DND-41 (cell line): ENCODE results near the gene TNIK.

Experiments
- ATAC-seq: fragments of 200-7000 bp; cut with Tn5 transposase; 3 replicates; pipeline ENCODE4 v1.9.1; 2021; ENCODE audit warnings: low read depth; ENCODE audit not compliant: insufficient read depth
- DNase-seq: peaks from one replicate; pipeline ENCODE4 v3.0.0-alpha.2; 2020
- H2AFZ ChIP-seq: 2 replicates; pipeline ENCODE4 v1.6.0; 2012; ENCODE audit warnings: low read depth, low read length
- H3K27ac ChIP-seq: 2 replicates; pipeline ENCODE4 v1.5.1; 2012; ENCODE audit warnings: low read length, inconsistent platforms
- H3K27me3 ChIP-seq: fragments of 200-600 bp; sonication (generic); 2 replicates; pipeline ENCODE4 v1.6.0; 2012; ENCODE audit warnings: low read length, mild to moderate bottlenecking, inconsistent platforms; ENCODE audit not compliant: insufficient read depth, poor library complexity
- H3K36me3 ChIP-seq: 2 replicates; pipeline ENCODE4 v1.5.1; 2012; ENCODE audit warnings: low read length, inconsistent platforms; ENCODE audit not compliant: insufficient read depth
- H3K4me1 ChIP-seq: 2 replicates; pipeline ENCODE4 v1.5.1; 2012; ENCODE audit warnings: mild to moderate bottlenecking, low read length; ENCODE audit not compliant: insufficient read depth
- H3K4me2 ChIP-seq: 2 replicates; pipeline ENCODE4 v1.6.0; 2012; ENCODE audit warnings: mild to moderate bottlenecking, moderate library complexity, low read length, inconsistent platforms; ENCODE audit not compliant: insufficient read depth
- H3K4me3 ChIP-seq, 2 experiments: fragments of 200-600 bp in 1 of 2; shearing (Covaris generic) in 1 of 2; 2 replicates each; pipeline ENCODE4 v1.5.1; 2012 to 2016; ENCODE audit warnings: inconsistent platforms in 2 of 2, low read length in 2 of 2, mild to moderate bottlenecking in 2 of 2, low read depth in 1 of 2, moderate library complexity in 1 of 2
- H3K79me2 ChIP-seq: 2 replicates; pipeline ENCODE4 v1.6.0; 2012; ENCODE audit warnings: low read length, inconsistent platforms; ENCODE audit not compliant: insufficient read depth
- H3K9ac ChIP-seq: 2 replicates; pipeline ENCODE4 v1.6.0; 2012; ENCODE audit warnings: low read depth, mild to moderate bottlenecking, inconsistent platforms, low read length, moderate library complexity
- H3K9me3 ChIP-seq: 2 replicates; pipeline ENCODE4 v1.5.1; 2012; ENCODE audit warnings: low read length, moderate library complexity, mild to moderate bottlenecking, inconsistent platforms; ENCODE audit not compliant: insufficient read depth, severe bottlenecking
- H4K20me1 ChIP-seq: 2 replicates; pipeline ENCODE4 v1.6.0; 2012; ENCODE audit warnings: low read length; ENCODE audit not compliant: insufficient read depth
- EZH2 ChIP-seq: IDR thresholded peaks from 3 replicates; pipeline ENCODE4 v1.6.1; 2012; ENCODE audit warnings: borderline replicate concordance, low read depth, mild to moderate bottlenecking, moderate library complexity, low read length, inconsistent platforms; ENCODE audit not compliant: severe bottlenecking
- TF ChIP-seq, protein P1 (sequence below): IDR thresholded peaks from 2 replicates; pipeline ENCODE4 v1.5.1; 2012; ENCODE audit warnings: borderline replicate concordance, low read length, moderate library complexity, mild to moderate bottlenecking; ENCODE audit not compliant: poor library complexity, severe bottlenecking; ENCODE audit errors: extremely low read depth

TNIK gene

DNA sequence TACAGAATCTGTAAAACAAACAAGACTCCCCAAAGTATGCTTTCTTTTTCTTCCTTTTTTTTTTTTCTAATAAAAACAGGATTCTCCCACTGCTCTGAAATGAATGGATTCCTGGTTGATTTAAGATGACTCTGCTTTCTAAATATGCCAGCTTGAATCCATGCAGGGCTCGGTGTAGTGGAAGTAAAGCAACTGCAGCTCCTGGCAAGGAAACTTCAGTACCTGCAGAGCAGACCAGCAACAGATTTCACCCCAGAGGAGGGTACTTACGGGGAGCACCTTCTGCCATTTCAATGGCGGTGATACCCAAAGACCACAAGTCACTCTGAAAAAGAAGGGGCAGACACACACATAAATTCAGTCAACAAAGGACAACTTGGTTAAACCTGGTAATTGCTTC is 283.1 kb downstream of the TNIK start:
- no peak for TF ChIP-seq EZH2
- TF ChIP-seq, protein P1, sequence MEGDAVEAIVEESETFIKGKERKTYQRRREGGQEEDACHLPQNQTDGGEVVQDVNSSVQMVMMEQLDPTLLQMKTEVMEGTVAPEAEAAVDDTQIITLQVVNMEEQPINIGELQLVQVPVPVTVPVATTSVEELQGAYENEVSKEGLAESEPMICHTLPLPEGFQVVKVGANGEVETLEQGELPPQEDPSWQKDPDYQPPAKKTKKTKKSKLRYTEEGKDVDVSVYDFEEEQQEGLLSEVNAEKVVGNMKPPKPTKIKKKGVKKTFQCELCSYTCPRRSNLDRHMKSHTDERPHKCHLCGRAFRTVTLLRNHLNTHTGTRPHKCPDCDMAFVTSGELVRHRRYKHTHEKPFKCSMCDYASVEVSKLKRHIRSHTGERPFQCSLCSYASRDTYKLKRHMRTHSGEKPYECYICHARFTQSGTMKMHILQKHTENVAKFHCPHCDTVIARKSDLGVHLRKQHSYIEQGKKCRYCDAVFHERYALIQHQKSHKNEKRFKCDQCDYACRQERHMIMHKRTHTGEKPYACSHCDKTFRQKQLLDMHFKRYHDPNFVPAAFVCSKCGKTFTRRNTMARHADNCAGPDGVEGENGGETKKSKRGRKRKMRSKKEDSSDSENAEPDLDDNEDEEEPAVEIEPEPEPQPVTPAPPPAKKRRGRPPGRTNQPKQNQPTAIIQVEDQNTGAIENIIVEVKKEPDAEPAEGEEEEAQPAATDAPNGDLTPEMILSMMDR: no peak
- Histone ChIP-seq H4K20me1 (no peaks in the 10 kb centered on the region), H3K4me3 (no peak overlapping the region), H3K9me3 (no peaks in the 10 kb centered on the region), H3K36me3 (no peaks in the 10 kb centered on the region), H3K9ac (no peak overlapping the region), H3K4me1 (no peaks in the 10 kb centered on the region), H2AFZ (no peak overlapping the region), H3K4me2 (no peak overlapping the region), H3K79me2 (no peaks in the 10 kb centered on the region), H3K27me3 (no peaks in the 10 kb centered on the region), H3K27ac (no peak overlapping the region)
- DNase-seq (no peak), ATAC-seq (no peak)

- DNase-seq (no peak), ATAC-seq (no peak)
- Histone ChIP-seq H3K4me3 (no peak overlapping the region), H4K20me1 (no peaks in the 10 kb centered on the region), H2AFZ (no peak overlapping the region), H3K36me3 (no peaks in the 10 kb centered on the region), H3K9ac (no peak overlapping the region), H3K79me2 (no peaks in the 10 kb centered on the region), H3K9me3 (no peaks in the 10 kb centered on the region), H3K4me2 (no peak overlapping the region), H3K4me1 (no peaks in the 10 kb centered on the region), H3K27ac (no peak overlapping the region), H3K27me3 (no peaks in the 10 kb centered on the region)
- TF ChIP-seq, protein P1: no peak
- no peak for TF ChIP-seq EZH2
Measured at GRCh38 chr3:171176244-171176933, 283.8 kb downstream of the TNIK start.

DNA sequence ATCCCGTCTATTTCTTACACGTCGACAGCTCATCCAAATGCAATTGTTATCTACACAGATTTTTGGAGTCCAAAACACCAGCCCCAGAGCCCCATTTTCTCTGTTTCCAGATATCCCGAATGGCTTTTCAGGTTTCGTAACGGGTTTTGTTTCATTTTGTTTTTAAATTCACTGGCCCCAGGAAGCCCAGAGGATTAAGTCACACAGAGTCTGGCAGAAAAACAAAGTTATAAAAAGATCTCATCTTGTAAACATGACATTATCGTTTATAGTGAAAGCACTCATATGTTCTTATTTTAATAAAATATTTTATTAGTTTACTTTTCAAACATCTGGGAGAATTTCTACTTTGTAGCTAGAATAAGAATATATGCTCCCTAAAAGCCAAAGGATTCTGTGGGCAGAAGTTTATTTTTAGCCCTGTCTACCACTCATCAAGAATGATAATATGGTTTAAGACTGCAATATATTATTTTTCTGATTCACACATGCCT is 284.4 kb downstream of the TNIK start:
- Histone ChIP-seq H3K9ac (no peak overlapping the region), H2AFZ (no peak overlapping the region), H4K20me1 (no peaks in the 10 kb centered on the region), H3K4me2 (no peak overlapping the region), H3K79me2 (no peaks in the 10 kb centered on the region), H3K4me1 (no peaks in the 10 kb centered on the region), H3K9me3 (no peaks in the 10 kb centered on the region), H3K4me3 (no peak overlapping the region), H3K27ac (no peak overlapping the region), H3K27me3 (no peaks in the 10 kb centered on the region), H3K36me3 (no peaks in the 10 kb centered on the region)
- ATAC-seq: no peak
- DNase-seq: no peak
- TF ChIP-seq, protein P1: no peak
- no peak for TF ChIP-seq EZH2

DNA sequence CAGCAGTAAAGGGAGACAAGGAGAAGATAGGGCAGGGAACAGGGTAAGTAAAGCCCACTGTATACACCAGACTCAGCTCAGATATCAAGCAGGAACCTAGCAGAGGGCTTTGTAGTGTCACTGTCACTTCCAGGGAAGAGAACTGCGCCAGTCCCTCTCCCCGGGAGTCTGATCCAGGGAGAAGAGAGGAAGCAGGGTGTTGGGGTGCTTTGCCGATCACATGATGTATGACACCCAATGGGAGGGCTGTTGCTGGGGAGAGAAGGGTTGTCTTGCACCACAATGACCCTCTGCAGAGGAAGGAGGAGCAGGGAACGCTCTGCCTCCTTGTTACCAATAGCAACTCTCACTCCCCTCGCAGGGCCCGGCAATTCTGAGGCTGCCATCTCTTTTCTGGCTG is 286.5 kb downstream of the TNIK start:
- DNase-seq (no peak), ATAC-seq (no peak)
- no peak overlapping the region for H3K27ac ChIP-seq
- no peaks in the 10 kb centered on the region for H3K27me3 ChIP-seq
- no peak overlapping the region for H2AFZ ChIP-seq
- H3K79me2 ChIP-seq: no peaks in the 10 kb centered on the region
- H3K4me2 ChIP-seq: no peak overlapping the region
- H3K4me1 ChIP-seq: no peaks in the 10 kb centered on the region
- H3K9me3 ChIP-seq: no peaks in the 10 kb centered on the region
- no peaks in the 10 kb centered on the region for H4K20me1 ChIP-seq
- no peak overlapping the region for H3K9ac ChIP-seq
- H3K36me3 ChIP-seq: no peaks in the 10 kb centered on the region
- TF ChIP-seq EZH2: no peak
- TF ChIP-seq, protein P1: no peak
- H3K4me3 ChIP-seq: no peak overlapping the region
